ENCODE results near the gene LCN1.

The LCN1 gene

GRCh38 chr9:135515083-135515951, 5.9 kb upstream of the LCN1 start:
- no peak overlapping the region for H2AFZ ChIP-seq (ENCODE audit: insufficient read depth, low read length, poor library complexity)
- H3K18ac ChIP-seq (ENCODE audit: low read length), result no peak overlapping the region
- no peak overlapping the region for H3K4ac ChIP-seq (ENCODE audit: low read depth, low read length)
- no peak overlapping the region for H3K4me3 ChIP-seq (ENCODE audit: low read depth, low read length)
- H2BK12ac ChIP-seq (ENCODE audit: low read length), result no peak overlapping the region
- no peak overlapping the region for H4K91ac ChIP-seq (ENCODE audit: low read depth, low read length)
- no peak overlapping the region for H4K12ac ChIP-seq (ENCODE audit: low read depth, low read length)
- peaks cover 4% of the 10 kb centered on the region for H3K9me3 ChIP-seq (ENCODE audit: insufficient read depth, low read depth, low read length)
- no peaks in the 10 kb centered on the region for H3K79me2 ChIP-seq (ENCODE audit: control insufficient read depth, insufficient read depth, low read length, poor library complexity)
- no peak overlapping the region for H4K8ac ChIP-seq (ENCODE audit: low read depth, low read length)
- H3K36me3 ChIP-seq (ENCODE audit: control insufficient read depth in 1 of 2, insufficient read depth in 2 of 2, low read length in 2 of 2), result no peaks in the 10 kb centered on the region
- no peak overlapping the region for H3K4me2 ChIP-seq (ENCODE audit: low read length)
- no peaks in the 10 kb centered on the region for H3K4me1 ChIP-seq (ENCODE audit: control insufficient read depth in 1 of 2, insufficient read depth in 2 of 2, low read length in 2 of 2)
- no peak overlapping the region for H3K27ac ChIP-seq (ENCODE audit: low read depth, low read length)
- no peak for DNase-seq
- H2AK5ac ChIP-seq (ENCODE audit: low read length), result no peak overlapping the region
- no peaks in the 10 kb centered on the region for H3K27me3 ChIP-seq (ENCODE audit: insufficient read depth, low read length)
- H2BK5ac ChIP-seq (ENCODE audit: low read depth, low read length, poor library complexity), result no peak overlapping the region
- H3K14ac ChIP-seq (ENCODE audit: low read length), result peak overlapping the region; percentile 40
- H2BK120ac ChIP-seq (ENCODE audit: insufficient read depth, low read length, poor library complexity), result no peak overlapping the region
- H3K23ac ChIP-seq (ENCODE audit: low read length), result no peak overlapping the region
- no peaks in the 10 kb centered on the region for H3K79me1 ChIP-seq (ENCODE audit: low read length)
- H3K9ac ChIP-seq (ENCODE audit: low read length), result no peak overlapping the region
- WGBS (ENCODE audit: extremely low coverage, insufficient coverage, insufficient read length), result no CpG with 5 or more reads among the region's 31 CpGs

GRCh38 chr9:135516132-135516860, 4.9 kb upstream of the LCN1 start:
- Histone ChIP-seq H2BK12ac (ENCODE audit: low read length) (no peak overlapping the region), H2AK5ac (ENCODE audit: low read length) (no peak overlapping the region), H3K79me2 (ENCODE audit: control insufficient read depth, insufficient read depth, low read length, poor library complexity) (no peaks in the 10 kb centered on the region), H3K27ac (ENCODE audit: low read depth, low read length) (no peak overlapping the region), H3K4me3 (ENCODE audit: low read depth, low read length) (no peak overlapping the region), H3K18ac (ENCODE audit: low read length) (no peak overlapping the region), H3K9ac (ENCODE audit: low read length) (no peak overlapping the region), H3K79me1 (ENCODE audit: low read length) (no peaks in the 10 kb centered on the region), H3K4ac (ENCODE audit: low read depth, low read length) (no peak overlapping the region), H2BK5ac (ENCODE audit: low read depth, low read length, poor library complexity) (no peak overlapping the region), H3K14ac (ENCODE audit: low read length) (no peak overlapping the region), H3K4me1 (ENCODE audit: control insufficient read depth in 1 of 2, insufficient read depth in 2 of 2, low read length in 2 of 2) (no peaks in the 10 kb centered on the region), H4K8ac (ENCODE audit: low read depth, low read length) (no peak overlapping the region), H3K4me2 (ENCODE audit: low read length) (no peak overlapping the region), H2BK120ac (ENCODE audit: insufficient read depth, low read length, poor library complexity) (no peak overlapping the region), H4K91ac (ENCODE audit: low read depth, low read length) (no peak overlapping the region), H3K9me3 (ENCODE audit: insufficient read depth, low read depth, low read length) (peaks cover 4% of the 10 kb centered on the region), H3K23ac (ENCODE audit: low read length) (no peak overlapping the region), H2AFZ (ENCODE audit: insufficient read depth, low read length, poor library complexity) (no peak overlapping the region), H4K12ac (ENCODE audit: low read depth, low read length) (no peak overlapping the region), H3K27me3 (ENCODE audit: insufficient read depth, low read length) (no peaks in the 10 kb centered on the region), H3K36me3 (ENCODE audit: control insufficient read depth in 1 of 2, insufficient read depth in 2 of 2, low read length in 2 of 2) (no peaks in the 10 kb centered on the region)
- DNase-seq, result no peak
- WGBS (ENCODE audit: extremely low coverage, insufficient coverage, insufficient read length), result no CpG with 5 or more reads among the region's 25 CpGs

- no CpG with 5 or more reads among the region's 24 CpGs for WGBS (ENCODE audit: extremely low coverage, insufficient coverage, insufficient read length)
- Histone ChIP-seq H3K4me3 (ENCODE audit: low read depth, low read length) (no peak overlapping the region), H2AFZ (ENCODE audit: insufficient read depth, low read length, poor library complexity) (no peak overlapping the region)
Observed at GRCh38 chr9:135517407-135517822, 3.8 kb upstream of the LCN1 start.

GRCh38 chr9:135519179-135519971, 1.9 kb upstream of the LCN1 start:
- H4K8ac ChIP-seq (ENCODE audit: low read depth, low read length), result no peak overlapping the region
- no peak overlapping the region for H3K4me3 ChIP-seq (ENCODE audit: low read depth, low read length)
- H3K4me1 ChIP-seq (ENCODE audit: control insufficient read depth in 1 of 2, insufficient read depth in 2 of 2, low read length in 2 of 2), result peaks cover 12 to 14% of the 10 kb centered on the region in 2 experiments
- no peak overlapping the region for H4K91ac ChIP-seq (ENCODE audit: low read depth, low read length)
- no peak overlapping the region for H3K9ac ChIP-seq (ENCODE audit: low read length)
- DNase-seq, result no peak
- H3K9me3 ChIP-seq (ENCODE audit: insufficient read depth, low read depth, low read length), result peaks cover 4% of the 10 kb centered on the region
- no peaks in the 10 kb centered on the region for H3K79me2 ChIP-seq (ENCODE audit: control insufficient read depth, insufficient read depth, low read length, poor library complexity)
- H2BK12ac ChIP-seq (ENCODE audit: low read length), result no peak overlapping the region
- H3K23ac ChIP-seq (ENCODE audit: low read length), result peak overlapping the region; percentile 17
- no peak overlapping the region for H2AFZ ChIP-seq (ENCODE audit: insufficient read depth, low read length, poor library complexity)
- no peak overlapping the region for H3K4ac ChIP-seq (ENCODE audit: low read depth, low read length)
- no CpG with 5 or more reads among the region's 10 CpGs for WGBS (ENCODE audit: extremely low coverage, insufficient coverage, insufficient read length)
- no peak overlapping the region for H3K4me2 ChIP-seq (ENCODE audit: low read length)
- H4K12ac ChIP-seq (ENCODE audit: low read depth, low read length), result no peak overlapping the region
- no peak overlapping the region for H3K18ac ChIP-seq (ENCODE audit: low read length)
- no peaks in the 10 kb centered on the region for H3K79me1 ChIP-seq (ENCODE audit: low read length)
- no peak overlapping the region for H3K27ac ChIP-seq (ENCODE audit: low read depth, low read length)
- H2BK120ac ChIP-seq (ENCODE audit: insufficient read depth, low read length, poor library complexity), result no peak overlapping the region
- no peaks in the 10 kb centered on the region for H3K36me3 ChIP-seq (ENCODE audit: control insufficient read depth in 1 of 2, insufficient read depth in 2 of 2, low read length in 2 of 2)
- no peak overlapping the region for H2BK5ac ChIP-seq (ENCODE audit: low read depth, low read length, poor library complexity)
- H2AK5ac ChIP-seq (ENCODE audit: low read length), result no peak overlapping the region
- no peak overlapping the region for H3K14ac ChIP-seq (ENCODE audit: low read length)
- H3K27me3 ChIP-seq (ENCODE audit: insufficient read depth, low read length), result no peaks in the 10 kb centered on the region

More at GRCh38 chr9:135517407-135517822, 3.8 kb upstream of the LCN1 start:
- Histone ChIP-seq H2BK5ac (ENCODE audit: low read depth, low read length, poor library complexity) (no peak overlapping the region), H3K23ac (ENCODE audit: low read length) (no peak overlapping the region), H3K4ac (ENCODE audit: low read depth, low read length) (no peak overlapping the region), H4K8ac (ENCODE audit: low read depth, low read length) (no peak overlapping the region), H3K27me3 (ENCODE audit: insufficient read depth, low read length) (no peaks in the 10 kb centered on the region), H3K18ac (ENCODE audit: low read length) (no peak overlapping the region), H4K91ac (ENCODE audit: low read depth, low read length) (no peak overlapping the region), H3K79me2 (ENCODE audit: control insufficient read depth, insufficient read depth, low read length, poor library complexity) (no peaks in the 10 kb centered on the region), H4K12ac (ENCODE audit: low read depth, low read length) (no peak overlapping the region), H3K9me3 (ENCODE audit: insufficient read depth, low read depth, low read length) (peaks cover 4% of the 10 kb centered on the region), H3K9ac (ENCODE audit: low read length) (no peak overlapping the region), H3K4me1 (ENCODE audit: control insufficient read depth in 1 of 2, insufficient read depth in 2 of 2, low read length in 2 of 2) (no peaks in the 10 kb centered on the region), H3K4me2 (ENCODE audit: low read length) (no peak overlapping the region), H3K14ac (ENCODE audit: low read length) (no peak overlapping the region), H2BK12ac (ENCODE audit: low read length) (no peak overlapping the region), H3K36me3 (ENCODE audit: control insufficient read depth in 1 of 2, insufficient read depth in 2 of 2, low read length in 2 of 2) (no peaks in the 10 kb centered on the region), H2BK120ac (ENCODE audit: insufficient read depth, low read length, poor library complexity) (no peak overlapping the region), H3K79me1 (ENCODE audit: low read length) (no peaks in the 10 kb centered on the region), H3K27ac (ENCODE audit: low read depth, low read length) (no peak overlapping the region), H2AK5ac (ENCODE audit: low read length) (no peak overlapping the region)
- no peak for DNase-seq
